GM18858 (cell line): Measurements from ENCODE around the gene ZBTB7B.

ENCODE experiments used
- ATAC-seq: cut with Tn5 transposase; IDR thresholded peaks from one replicate; pipeline ENCODE4 v1.9.1; 2021; ENCODE audit not compliant: unreplicated experiment

Gene ZBTB7B

DNA sequence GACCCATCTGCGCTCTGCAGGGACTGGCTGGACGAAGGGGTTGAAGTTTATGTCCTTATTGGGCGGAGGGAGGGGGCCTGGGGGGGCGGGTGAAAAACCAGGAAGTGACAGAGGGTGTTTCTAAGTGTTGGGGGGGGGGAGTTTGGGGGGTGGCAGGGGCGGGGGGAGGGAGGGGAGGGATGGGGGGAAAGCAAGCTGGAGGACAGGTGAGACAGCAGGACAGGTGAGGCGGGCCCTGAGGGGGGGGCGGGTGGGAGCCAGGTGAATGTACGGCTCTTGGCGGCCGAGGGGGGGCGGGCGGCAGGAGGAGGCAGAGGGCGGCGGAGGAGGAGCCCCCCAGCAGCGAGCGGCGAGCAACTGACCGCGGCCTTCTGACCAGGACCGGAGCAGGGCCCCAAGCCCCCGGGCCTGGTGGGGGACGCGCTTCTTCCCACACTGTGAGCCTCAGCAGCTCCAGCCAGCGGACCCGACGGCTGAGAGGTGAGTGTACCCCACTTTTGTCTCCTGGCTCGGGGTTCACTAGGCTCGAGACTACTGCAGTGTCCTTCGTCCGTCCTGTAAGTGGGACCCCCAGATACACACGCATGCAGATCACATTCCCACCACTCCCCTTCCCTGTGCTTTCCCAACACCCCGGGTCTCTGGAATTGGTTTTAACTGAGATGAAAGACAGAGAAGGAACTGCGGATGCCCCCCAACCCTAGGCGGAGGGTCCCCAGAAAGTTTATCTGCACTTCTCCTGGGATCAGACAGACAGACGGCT is at the start of gene ZBTB7B:
Gene ZBTB7B, plus strand, starts transcription at position 339 of the 763 bp plus-strand sequence. CDS start 11,859 bp downstream, outside the sequence.
- ATAC-seq = no peak

DNA sequence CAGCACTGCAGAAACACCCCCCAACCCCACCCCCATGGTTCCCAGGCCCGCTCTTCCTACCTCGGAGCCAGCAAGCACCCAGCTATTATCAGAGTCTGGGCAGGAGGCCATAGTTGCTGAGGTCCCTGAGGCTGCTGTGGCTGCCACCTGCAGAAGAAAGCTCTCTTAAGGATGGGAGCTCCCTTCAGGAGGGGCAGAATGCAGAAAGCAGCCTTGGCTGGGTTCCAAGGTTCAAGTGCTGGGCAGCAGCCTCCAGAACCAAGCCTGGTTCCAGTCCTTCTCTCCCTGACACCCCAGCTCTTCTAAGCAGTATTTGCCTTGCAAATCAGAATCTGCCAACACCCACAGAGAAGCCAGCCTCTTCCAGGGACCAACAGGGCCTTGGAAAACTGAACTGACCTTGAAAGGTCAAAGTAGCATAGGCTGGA is 49.0 kb upstream of the ZBTB7B start:
- no peak for ATAC-seq

DNA sequence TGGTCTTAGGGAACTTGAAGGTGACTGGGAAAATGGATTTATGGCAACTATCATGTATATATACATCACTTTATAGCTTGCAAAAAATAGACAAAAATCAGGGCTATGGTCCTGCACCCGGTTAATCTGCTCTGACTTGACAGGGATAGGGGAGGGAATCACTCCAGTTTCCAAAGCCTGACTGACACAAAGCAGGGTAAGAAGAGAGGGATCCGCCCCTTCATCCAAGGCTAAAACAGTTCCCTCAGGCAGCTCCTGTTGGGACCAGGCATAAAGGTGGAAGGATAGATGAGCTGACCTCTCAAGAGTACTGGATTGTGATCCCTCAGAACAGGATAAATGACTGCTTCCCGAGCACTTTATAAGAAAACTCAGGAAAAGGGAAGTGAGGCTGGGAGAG is 48.1 kb upstream of the ZBTB7B start:
- no peak for ATAC-seq

DNA sequence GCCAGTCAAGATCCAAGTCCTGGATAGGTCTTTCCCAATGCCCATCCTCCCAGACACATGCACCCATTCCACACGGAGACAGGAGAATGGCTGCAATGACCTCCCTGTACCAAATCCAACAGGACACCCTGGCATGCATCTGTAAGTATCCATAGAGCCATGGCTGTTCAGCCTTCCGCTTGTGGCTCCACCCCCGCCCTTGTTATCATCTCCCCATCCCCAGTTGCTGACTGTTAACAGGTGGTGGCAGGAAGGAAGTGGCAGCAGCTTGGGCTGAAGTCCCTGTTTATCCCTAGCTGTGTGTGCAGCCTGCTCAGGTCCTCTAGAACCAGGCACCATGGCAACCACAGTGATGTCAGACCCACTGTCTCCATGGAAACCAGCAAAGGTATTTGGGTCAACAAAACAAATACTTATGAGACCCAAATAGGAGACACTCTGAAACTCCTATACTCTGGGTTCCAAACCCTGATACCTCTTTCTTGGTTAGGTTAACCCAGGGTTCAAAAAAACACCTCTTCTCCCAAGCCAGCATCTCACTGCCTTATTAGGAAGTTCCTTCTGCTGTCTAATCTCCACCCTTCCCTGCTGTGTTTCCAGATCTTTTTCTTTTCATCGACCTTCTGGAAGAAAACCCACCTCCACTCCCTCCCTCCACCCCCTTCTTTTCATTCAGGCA is 47.4 kb upstream of the ZBTB7B start:
- no peak for ATAC-seq

DNA sequence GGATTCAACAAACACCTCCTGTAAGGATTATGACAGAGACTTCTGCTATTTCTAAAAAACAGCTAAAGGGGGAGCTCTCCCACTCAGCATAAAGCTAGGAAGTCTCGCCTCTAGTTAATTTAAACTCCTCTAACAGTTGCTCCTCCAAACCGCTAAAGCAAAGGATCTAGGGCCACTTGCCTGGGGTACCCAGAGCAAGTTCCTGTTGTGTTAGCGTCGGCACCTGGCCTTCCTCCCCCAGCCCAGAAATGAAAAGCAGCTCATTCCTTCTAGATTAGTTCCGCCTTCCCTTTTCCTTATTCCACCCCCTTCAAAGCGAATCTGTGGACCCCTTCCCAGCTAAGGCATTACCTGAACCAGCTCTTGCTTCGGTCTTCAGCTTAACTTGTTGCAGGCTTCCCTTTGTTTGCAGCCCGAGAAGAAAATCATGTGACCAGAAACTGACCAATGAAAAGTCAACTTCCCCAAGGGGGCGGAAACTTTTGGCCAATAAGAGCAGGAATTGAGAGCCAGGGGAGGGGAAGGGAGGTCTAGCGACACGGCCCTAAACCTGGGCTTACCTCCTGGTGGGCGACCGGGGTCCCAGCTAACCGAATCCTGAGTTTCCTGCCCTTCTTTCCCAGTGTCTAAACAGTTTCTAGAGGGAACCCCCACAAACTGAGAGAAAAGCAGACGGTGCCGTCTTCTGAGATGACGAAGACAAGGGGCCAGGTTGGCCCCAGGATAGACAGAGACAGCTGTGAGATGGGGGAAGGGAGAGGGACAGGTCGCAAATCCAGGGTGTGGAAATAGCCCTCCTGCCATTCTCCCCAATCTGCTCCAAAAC is 46.7 kb upstream of the ZBTB7B start, which contains the start of gene PBXIP1:
Gene PBXIP1, minus strand, starts transcription at position 382 of the 826 bp plus-strand sequence. CDS start 2,378 bp downstream, outside the sequence.
- ATAC-seq = peak; percentile 39

DNA sequence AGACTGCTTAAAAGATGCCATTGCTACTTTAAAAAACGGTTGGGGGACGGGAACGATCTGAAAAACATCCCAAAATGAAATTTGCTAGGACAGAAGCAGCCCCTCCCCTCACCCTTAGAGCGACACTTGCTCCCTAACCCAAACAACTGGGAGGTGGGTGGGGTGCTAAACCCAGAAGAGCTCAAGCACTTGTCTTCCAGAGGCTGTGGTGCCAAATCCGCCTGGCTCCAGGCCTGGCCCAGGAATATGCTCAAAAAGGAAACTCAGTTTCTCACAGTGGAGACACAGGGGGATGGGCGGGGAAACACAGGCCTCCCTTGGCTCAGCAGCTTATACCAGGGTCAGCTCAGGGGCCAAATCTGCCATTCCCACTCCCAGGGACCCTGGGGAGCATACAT is 46.1 kb upstream of the ZBTB7B start:
- ATAC-seq = no peak

DNA sequence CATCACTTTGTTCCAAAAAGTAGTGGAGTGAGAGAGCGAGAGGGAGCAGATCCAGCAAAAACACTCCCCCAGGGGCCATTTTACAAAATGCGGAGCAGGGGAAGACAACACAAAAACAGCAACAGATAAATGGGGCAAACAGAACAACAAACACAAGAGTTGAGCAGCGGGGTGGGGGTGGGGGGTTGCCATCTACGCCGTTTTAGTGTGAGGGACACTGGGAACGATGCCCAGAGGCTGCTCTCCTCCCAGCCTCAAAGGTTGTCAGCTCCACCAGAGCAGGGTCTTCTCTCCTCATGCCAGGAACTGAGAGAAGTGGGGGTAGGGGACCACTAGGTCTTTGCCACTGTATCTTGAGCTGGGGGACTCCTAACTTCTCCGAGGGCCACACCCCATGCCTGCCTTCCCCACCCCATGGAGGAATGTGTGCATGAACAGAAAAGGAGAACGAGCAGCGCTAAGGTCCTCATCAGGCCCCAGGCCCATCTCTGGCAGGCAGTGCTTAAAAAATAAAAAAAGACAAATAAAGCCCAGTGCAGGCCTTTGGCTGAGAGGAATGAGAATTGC is 45.4 kb upstream of the ZBTB7B start:
- no peak for ATAC-seq

DNA sequence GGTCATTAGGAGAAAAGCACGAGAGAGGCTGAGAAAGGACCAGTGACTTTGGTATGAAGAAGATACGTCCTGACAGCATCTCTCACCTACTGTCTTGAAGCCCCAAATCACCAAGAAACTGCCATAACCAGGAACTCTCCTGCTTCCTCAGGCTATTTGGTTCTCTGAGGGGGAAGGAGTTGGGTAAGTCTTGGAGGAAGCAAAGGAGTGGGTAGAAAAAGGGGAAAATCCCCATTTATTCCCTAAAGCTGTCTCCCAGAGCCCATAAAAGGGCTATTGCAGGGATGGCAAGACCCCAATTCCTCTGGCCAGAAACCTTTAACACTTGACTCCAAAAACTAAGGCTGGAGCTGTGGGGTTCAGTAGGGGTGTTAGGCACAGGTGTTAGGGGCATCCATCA is 44.6 kb upstream of the ZBTB7B start:
- no peak for ATAC-seq

DNA sequence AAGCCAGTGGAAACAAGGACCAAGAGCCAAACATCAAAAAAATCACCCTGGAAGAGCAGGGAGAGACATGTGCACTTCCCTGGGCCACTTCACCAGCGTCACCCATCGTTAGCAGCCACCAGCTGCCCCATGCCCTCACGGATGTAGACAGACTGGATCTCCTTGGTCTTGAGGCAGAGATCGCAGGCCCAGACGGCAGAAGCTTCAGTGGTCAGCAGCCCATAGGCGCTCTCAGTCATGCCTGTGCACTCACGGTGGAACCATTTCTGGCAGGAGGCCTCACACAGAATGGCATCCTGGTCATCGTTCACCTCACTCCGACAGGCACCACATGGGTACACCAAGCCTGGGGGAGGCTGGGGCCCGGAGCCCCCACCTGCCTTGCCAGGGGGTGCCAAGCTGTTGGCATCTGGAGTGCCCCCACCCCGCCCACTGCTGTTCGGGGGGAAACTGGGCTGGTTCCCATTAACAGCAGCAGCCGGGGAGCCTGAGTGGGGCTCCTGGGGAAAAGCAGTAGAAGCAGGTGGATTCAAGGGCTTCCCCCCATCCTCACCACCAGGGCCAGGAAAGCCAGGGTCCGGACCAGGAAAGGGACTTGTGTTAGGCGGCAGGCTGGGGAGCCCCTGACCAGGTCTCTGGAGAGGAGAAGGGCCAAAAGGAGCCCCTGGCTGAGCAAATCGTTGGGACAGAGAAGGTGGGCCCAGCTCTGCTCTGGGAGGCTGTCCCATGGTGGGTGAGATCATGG is 43.7 kb upstream of the ZBTB7B start:
- no peak for ATAC-seq

DNA sequence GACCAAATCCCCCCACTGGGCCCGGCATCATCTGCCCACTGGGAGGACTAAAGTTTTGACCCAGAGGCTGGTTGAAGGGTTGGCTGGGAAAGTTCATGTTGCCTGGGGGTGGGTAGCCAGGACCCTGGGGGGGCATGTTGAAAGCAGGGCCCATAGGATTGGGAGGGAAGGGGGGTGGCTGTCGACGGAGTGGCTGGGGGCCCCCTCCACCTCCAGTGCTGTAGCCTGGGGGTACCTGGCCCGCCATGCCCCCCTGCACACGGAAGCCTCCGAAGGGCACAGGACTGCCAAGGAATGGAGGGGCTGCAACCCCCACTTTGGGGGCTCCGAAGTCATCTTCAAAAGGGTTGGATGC is 43.2 kb upstream of the ZBTB7B start:
- ATAC-seq = no peak

DNA sequence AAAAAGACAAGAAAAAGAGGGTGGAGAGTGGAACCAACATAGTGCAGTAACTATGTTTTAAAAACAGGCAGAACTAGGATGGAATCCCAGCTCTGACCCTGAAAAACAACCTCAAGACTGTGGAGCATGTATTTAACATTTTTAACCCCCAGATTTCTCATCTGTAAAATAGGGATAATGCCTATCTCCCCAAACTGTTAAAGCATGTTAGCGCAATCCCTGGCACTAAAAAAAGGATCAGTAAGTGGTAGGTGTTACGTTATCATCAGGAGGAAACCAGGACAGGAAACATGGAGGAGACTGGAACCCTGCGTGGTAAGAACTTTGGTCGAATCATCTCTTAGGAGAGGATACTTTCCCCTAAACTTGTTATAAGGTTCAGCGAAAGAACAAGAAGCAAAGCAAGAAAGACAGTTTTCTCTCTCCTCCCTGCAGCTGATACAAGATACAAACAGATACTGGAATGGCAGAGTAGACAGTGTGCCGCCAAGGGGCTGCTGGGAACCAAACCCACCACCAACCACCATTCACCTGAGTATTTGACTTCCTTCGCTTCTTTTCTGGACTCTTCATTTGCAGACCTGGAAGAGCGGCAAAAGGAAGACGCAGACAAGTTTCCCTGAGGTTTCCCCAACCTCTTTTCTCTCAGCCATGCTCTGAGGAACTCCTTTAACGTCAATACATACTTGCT is 42.0 kb upstream of the ZBTB7B start:
- ATAC-seq = no peak

DNA sequence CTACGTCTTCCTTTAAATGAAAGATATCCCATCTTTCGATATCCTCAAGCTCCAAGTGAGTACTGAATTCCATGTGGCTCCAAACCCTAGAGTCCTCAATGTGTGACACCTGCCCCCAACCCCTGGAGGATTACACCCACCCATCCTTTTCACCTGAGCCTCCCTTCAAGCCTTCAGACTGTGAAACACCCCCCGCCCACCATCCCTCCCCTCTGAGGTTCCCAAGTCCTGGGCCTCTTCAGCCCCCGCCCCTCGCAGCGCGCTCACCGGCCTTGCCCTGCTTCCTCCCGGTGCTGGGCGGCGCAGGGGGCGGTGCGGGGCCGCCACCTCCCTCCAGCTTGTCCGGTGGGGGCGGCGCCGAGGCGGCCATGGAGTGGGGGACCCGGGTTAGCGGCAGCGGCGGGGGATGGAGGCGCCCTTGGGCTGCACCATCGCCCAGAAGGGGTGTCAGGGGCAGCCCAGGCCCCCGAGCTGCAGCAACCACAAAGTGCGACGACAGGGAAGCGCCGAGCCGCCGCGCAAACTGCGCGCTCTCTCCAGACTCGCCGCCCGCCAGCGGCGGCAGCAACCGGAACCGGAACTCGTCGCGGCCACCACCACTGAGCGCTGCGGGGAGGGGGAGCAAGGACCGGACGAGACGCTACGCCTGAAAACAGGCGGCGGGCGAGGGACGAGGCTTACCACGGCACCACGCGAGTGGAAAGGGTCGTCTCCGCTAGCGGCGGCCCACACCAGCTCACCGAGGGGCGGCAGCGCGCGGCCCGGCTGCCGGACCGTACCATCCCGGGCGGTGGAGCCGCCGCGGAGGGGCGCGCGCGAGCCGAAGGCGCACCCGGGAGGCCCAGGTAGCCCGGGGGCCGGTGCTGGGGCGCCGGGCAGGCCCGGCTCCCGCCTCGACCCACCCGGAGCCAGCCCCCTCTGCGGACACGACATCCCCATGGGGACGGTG is 41.1 kb upstream of the ZBTB7B start, which contains the start of gene PYGO2:
Gene PYGO2, minus strand, starts transcription at position 576 of the 949 bp plus-strand sequence. Its CDS starts 206 bp downstream, at position 370.
- ATAC-seq = peak; percentile 59

DNA sequence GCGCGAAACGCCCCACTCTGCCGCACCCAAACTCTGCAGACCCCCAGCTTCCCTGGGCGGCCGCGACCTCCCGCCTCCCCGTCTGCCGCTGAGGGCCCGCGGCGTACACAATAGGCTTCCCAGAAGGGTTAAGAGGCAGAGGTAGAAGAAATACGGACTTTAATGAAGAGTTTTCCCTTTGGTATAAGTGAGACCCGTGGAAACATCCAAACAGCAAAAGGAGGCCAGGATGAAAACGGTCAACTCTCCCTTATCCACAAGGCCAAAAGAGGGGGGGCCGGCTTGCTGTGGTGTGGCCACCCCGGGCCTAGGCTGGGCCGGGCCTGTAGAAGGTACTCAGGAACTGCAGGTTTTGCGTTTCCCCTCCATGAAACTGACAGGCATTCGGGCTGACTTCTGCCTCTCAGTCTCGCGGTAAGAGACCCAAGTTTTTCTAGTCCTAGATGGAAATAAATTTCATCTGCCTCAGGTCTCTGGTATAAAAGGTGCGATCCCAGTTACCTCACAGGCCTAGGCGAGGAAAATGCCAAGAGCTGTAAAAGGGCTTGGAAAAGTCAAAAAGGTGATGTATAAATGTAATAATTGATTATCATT is 40.3 kb upstream of the ZBTB7B start:
- ATAC-seq = no peak

DNA sequence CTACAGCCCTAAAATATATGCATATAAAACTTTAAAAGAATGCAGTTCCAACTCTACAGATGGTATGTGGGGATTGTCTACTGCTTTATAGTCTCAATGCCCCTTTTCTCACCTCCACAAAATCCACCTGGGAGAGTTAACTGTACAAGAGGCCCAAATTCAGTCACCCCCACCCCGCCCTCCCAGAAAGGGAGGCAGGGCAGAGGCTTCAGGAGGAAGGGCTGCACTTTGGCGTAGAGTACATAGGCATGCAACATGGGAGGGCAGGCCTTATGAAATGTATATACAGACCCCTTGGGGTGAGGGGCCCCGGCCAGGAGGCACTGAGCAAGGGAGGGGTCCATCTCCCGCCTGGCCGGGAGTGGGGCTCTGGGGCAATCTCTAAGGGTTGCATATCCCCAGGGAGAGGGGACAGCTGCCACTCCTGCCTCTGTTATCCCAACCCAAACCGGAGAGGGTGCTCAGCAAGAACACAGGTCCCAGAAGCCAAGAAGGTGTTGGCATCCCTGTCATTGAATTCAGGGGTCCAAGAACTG is 39.7 kb upstream of the ZBTB7B start:
- ATAC-seq = no peak

DNA sequence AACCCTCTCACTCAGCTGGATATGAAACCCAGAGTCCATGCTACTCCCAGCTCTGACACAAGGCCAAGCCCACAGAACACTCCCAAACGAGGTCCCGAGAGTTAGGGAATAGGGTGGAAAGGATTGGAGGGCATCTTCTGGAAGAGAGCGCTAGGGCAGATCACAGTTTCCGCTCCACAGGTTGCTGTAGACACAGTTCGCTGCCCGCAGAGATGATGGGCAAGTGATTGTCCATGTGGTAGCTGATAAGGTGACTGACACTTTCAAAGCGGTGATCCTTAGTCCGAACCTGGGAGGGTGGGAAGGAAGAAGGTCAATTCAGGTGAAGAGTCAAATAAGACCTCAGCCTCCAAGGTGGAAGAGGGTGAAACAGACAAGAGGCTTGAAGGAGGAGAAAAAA is 39.0 kb upstream of the ZBTB7B start:
- ATAC-seq = no peak

DNA sequence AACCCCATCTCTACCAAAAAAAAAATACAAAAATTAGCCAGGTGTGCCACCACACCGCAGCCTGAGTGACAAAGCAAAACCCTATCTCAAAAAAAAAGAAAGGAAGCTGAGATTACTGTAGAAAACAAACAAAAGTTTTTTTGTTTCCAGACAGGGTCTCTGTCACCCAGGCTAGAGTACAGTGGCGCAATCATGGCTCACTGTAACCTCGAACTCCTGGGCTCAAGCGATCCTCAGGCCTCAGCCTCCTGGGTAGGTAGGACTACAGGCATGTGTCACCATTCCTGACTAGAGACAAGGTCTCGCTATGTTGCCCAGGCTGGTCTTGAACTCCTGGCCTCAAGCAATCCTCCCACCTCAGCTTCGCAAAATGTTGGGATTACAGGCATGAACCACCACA is 38.2 kb upstream of the ZBTB7B start:
- no peak for ATAC-seq

DNA sequence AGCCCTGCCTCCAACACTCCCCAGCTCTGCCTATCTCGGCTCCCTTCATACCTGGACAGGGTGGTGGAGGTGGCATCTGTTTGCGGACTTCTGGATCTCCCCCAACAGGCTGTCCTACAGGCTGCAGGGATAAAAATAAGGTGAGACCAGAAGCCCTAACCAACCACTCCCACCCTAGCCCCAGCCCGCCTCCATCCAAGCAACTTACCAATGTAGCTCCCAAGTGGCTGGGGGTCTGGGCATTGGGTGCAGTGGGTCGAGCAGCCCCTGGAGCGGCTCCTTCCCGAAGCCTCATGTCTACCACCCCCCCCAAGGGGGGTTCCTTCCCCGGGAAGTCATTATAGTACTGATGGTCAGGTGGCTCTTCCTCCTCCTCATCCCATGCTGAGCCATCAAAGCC is 36.5 kb upstream of the ZBTB7B start:
- ATAC-seq = no peak

DNA sequence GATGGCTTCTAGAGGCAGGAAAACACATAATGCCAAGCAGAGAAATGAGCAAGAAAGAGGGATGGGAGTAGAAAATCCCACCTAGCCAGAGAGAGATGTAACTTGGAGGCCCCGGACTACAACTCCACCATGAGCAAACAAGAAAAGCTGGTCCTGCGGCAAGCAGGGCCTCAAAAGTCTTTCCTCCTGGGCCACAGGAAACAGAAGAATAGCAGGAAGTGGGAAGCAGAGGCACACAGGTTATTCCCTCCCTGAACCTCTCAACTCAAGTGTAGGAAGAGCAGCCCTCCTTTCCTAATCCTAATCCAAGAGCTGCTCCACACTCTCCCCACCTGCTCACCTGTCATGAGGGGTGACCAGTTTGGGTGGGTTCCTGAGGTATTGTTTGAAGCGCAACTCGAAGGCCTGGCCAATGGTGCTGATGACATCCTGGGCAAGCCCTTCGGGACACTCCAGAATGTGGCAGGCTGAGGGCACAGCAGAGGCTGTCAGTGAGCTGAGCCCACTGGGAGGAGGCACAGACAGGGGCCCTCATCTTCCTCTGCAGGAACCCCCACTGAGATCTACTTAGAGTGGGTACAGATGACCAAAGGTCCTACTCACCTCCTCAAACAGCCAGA is 35.2 kb upstream of the ZBTB7B start:
- no peak for ATAC-seq
